GM19240 (cell line): Measurements from ENCODE around the gene TMIGD2.
"Not testable (repeated sequence)": the region's sequence is repeated elsewhere in the genome, so short reads cannot be mapped to it uniquely, and the experiment has no call there.

Source experiments
- DNase-seq: peaks from one replicate; pipeline ENCODE4 v3.0.0; 2011; ENCODE audit warnings: low spot score; ENCODE audit not compliant: insufficient read length

The TMIGD2 gene

DNA sequence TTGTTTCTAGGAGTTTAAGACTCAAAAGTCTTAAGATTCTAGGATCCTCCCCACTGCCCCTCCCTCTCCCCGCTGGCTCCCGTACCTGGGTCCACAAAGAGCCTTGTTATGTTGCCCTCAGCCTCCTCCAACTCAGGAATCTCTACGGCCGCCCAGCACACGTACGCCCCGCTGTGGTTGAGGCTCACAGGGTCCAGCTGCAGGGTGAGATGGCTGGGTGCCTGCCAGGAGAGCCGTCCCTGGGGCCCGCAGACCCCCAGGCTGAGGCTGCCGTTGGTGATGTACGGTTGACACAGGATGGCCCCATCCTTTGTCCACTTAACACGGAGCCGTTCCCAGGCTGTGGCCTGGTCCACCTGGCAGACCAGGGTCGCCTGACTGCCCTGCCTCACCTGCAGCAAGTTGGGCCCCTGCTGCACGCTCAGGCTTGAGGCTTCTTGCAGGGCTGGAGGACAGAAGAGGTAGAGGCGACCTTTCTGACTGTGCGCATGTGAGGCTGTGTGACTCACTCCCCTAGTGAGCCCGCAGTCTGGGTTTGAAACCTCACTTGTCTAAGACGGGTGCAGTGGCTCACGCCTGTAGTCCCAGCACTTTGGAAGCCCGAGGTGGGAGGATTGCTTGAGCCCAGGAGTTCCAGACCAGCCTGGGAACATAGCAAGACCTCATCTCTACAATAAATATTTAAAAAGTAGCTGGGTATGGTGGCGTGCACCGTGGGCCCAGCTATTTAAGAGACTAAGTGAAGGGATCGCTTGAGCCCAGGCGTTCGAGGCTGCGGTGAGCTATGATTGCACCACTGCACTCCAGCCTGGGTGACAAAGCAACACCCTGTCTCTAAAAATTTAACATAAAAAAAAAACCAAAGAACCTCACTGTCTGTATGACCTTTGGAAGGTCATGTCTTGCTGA, 4.0 kb downstream of the TMIGD2 start:
- no peak for DNase-seq

DNA sequence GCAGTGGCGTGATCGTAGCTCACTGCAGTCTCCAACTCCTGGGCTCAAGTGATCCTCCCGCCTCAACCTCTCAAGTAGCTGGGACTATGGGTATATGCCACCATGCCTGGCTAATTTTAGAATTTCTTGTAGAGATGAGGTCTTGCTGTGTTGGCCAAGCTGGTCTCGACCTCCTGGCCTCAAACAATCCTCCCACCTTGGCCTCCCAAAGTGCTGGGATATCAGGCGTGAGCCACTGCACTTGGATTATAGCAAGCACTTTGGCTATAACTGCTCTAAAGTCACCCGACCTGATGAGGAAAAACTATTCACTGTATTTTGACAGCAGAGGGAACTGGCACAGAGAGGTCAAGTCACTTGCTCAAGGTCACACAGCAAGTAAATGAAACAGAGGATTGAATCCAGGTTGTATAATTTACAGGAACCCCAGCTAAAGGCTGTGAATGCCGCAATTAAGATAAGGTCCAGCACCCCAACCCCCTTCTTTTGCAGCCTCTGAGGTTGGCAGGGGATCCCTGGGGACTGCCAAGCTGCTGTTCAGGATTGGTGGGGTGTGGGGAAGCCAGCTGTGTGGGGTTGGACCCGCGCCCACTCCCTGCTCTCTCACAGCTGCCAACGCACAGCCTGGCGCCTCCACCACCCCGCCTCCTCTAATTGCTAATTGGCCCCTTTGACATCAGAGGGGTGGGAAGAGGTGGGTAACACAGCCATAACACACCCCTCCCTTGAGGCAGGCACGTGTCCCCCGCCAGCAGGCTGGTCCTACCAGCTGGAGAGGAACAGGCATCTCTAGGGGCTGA, 6.0 kb downstream of the TMIGD2 start:
- DNase-seq, result no peak

DNA sequence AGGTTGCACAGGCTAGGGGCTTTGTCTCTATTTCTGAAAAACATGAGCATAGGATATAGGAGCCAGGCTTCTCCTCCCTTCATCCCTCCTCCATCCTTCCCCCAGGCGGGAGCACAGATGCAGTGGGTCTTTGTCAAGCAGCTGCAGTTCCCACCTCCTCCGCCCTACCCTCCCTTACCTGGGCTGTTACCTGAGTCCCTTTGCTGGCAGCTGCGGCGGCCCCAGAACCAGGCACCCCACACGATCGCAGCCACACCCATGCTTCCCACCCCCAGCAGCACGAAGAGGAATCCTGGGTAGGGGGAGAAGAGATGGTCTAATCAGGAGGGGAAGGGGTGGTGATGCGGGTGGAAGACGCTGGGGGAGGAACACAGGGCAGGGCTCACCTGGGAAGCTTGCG, 7.8 kb downstream of the TMIGD2 start:
- no peak for DNase-seq

DNA sequence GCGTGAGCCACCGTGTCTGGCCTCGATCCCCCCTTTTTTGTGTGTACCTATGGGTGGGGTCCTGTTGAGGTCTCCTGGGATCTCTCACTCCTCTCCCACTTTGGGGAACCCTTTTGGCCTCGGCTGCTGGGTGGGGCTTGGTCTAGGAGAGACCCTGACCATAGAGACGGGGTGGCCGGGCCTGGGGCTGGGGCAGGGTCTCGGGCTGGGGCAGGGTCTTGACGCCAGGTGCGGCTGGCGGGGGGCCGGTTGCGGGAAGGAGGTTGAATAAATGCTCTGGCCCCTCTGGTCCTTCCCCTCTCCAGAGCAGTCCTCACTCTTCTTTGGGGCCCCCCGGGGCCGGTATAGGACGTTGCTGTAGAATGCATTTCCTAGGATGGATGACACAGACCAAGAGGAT, 9.7 kb downstream of the TMIGD2 start:
- DNase-seq, result no peak

DNA sequence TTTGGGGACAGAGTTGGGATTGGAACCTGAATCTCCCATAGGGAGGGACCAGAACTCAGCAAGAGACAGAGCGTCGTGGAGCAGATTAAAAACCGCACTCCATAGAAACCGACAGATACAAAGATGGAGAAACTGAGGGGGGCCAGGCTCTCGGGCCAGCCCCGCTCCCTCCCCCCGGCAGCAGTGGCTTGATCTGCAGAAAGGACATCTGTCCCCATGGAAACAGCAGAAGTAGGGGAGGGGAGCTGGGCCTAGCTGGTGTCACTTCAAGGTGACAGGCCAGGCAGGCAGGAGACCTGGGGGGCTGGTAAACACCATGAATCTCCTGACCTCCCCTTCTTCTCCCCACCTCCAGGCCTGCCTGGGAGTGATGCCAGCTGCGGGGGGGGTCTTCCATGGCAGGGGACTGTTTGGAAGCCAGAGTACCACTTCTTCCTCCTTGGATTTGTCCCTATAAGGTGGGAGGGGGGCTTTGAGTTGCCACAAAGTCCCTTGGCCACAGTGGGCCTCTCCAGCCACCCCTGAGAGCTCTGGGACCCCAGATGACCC, 10.9 kb downstream of the TMIGD2 start:
- DNase-seq, result no peak

DNA sequence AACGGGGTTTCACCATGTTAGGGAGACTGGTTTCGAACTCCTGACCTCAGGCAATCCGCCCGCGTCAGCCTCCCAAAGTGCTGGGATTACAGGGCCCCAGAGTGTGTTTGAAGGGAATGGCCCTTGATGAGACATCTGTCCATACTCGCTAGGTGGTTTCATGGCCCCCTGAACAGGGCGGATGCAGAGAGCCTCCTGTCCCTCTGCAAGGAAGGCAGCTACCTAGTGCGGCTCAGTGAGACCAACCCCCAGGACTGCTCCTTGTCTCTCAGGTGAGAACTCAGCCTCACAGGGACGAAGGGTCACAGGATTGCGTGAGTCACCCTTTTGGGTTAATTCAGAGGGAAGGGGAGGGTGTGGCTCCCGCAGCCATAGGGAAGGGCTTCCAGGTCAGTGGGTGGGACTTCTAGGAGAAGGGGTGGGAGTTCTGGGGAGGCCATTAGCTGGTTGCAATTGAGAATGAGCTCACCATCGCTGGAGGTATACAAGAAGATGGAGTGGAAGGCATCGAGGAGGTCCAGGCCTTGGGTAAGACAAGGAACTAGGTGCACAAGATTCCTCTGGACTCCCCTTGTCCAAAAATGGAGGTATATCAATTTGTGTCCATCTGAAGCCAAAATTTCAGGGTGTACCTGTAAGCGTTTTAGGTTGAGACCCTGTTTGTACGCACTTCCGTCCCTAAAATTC, 14.0 kb downstream of the TMIGD2 start:
- DNase-seq, result no peak

DNA sequence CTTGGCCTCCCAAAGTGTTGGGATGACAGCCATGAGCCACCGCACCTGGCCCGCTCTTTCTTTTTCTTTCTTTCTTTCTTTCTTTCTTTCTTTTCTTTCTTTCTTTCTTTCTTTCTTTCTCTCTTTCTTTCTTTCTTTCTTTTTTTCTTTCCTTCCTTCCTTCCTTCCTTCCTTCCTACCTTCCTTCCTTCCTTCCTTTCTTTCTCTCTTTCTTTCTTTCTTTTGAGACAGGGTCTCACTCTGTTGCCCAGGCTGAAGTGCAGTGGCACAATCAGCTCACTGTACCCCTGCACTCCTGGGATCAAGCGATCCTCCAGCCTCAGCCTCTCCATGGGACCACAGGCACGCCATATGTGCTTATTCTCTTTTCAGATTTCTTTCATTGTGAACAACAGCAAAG, 16.0 kb downstream of the TMIGD2 start:
- DNase-seq, result not testable (repeated sequence)

DNA sequence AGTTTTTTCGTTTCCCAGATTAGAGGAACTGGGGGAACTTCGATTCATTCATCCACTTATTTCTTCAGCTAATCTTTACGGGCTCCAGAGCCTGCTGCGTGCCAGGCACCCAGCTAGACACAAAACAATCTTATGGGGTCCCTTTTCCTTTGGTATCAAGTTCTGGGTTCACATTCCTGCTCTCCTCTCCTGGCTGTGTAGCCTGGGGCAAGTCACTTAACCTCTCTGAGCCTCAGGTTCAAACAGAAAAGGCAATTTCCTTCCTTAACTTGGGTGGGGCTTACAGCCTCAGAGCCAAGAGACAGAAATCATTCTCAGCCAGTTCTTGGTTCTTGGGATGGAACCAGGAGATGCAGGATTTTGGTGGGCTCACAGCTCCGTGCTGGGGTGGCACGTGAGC, 17.2 kb downstream of the TMIGD2 start:
- DNase-seq, result no peak

DNA sequence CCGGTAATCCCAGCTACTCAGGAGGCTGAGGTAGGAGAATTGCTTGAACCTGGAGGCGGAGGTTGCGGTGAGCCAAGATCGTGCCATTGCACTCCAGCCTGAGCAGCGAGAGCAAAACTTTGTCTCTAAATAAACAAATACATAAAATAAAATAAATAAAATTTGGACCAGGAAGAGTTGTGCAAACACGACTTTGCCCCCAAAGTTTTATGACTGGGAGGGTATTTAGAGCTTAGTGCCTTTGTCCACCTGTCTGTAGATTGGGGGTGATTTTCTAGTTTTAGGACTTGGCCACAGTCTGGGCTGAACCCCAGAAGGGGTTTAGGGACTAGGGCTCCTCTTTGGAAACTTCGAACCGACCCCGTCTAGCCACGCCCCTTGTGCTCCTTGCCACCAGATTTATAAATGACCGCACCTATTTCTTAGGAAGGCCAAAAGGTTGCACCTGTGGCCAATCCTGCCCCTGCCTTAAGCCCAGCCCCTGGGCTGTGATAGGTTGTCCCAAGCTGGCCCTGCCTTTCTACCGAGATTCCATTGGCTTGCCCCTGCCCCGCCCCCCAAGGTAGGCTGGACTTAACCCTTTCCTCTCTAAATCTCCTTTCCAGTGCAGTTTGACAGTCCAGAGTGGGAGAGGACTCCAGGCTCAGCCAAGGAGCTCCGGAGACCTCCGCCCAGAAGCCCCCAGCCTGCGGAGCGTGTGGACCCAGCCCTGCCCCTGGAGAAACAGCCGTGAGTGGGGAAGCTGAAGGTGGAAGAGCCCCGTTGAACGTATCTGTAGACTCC, 17.8 kb downstream of the TMIGD2 start:
- DNase-seq, result no peak

DNA sequence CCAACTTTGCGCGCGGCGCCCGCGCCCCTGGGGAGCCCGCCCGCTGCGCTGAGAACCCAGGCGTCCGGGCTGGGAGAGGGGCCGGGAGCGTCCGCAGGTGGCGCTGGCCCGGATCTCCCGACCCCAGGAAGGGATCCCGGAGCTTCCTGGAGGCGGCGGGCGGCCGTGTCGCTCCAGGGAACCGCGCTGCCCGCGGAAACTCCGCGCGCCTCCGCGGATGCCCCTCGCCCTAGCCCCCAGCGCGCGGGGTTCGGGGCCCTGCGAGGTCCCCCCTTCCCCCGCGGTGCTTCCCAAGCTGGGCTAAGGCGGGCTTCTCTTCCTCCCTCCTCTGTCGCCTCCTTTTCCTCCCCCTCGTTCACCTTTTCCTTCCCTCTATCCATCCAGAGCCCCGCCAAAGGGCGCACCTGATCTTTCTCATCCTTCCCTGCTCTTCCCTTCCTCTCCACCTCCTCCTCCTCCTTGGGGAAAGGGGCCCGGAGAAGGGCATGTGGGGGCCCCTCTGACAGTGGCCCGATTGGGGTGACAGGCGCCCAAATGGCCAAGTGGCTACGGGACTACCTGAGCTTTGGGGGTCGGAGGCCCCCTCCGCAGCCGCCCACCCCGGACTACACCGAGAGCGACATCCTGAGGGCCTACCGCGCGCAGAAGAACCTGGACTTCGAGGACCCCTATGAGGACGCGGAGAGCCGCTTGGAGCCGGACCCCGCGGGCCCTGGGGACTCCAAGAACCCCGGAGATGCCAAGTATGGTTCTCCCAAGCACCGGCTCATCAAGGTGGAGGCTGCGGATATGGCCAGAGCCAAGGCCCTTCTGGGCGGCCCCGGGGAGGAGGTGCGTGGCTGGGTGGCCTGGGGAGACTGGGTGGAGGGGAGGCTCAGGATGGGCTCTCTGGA, 22.4 kb downstream of the TMIGD2 start:
- no peak for DNase-seq

DNA sequence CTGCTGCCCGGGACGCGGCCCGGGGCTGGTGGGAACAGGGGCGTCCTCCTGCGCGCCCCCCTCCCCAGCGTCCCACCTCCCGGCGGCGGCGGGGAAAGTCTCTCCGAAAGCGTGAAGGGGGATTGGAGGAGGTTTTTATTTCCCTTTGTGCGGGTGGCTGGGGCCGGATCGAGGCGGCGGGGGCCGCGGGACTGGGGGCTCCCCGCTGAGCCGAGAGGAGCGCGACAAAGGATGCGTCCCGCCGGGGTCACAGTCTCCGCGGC, 23.0 kb downstream of the TMIGD2 start:
- no peak for DNase-seq

DNA sequence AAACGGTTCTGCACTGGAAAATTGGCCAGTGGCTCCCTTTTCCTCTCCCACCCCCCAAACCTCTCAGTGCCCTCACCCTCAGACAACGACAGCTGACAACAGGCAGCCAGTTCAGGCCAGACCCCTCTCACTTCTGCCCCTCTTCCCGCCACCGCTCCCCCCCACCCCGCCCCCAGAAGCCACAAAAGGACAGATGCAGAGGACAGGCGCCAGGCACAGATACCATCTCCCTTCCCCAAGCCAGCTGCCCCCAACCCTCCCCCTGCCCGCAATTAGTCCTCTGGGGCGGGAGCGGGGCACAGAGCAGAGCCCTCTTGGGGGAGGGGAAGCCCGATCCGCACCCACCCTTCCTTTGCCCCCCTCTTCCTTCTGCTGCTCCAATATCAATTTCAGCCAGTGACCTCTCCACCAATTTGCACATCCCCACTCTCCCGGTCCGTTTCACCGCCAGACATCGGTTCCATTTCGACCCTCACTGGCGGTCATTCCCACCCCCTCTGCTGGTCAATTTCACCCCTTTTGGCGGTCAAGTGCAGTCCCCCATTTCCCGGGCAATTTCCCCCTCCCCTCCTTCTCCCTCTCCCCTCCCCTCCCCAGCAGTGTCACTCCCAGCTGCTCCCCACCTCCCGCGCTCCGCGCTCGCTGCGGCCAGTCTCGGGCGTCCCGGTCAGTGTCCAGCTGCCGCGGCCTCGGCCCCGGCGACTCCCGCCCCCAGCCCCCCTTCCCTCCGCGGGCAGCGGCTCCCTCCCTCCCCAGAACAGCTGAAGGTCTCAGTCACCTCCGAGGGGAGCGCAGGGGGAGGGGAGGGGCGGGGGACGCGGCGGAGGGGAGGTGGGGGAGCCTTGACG, 23.5 kb downstream of the TMIGD2 start, which contains the start of gene SHD:
Gene SHD, plus strand, starts transcription at position 848 of the 848 bp plus-strand sequence. CDS start 798 bp downstream, outside the sequence.
- no peak for DNase-seq

DNA sequence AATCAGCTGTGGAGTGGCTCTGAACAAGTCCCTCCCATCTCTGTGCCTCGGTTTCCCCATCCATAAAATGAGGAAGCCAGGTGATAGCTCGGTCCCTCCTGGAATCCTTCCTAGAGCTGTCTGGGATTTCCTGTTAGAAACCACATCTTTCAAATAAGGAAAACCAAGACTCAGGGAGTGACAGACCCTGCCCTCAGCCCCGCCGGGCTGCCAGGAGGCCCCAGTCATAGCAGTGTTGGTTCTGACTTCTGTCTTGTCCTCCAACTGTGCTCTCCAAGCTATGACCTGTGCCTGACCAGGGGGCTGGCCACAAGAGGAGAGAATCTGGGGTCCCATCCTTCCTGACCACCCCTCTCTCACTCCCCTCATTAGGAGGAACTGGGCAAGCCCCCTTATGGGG, 24.2 kb downstream of the TMIGD2 start:
- no peak for DNase-seq

DNA sequence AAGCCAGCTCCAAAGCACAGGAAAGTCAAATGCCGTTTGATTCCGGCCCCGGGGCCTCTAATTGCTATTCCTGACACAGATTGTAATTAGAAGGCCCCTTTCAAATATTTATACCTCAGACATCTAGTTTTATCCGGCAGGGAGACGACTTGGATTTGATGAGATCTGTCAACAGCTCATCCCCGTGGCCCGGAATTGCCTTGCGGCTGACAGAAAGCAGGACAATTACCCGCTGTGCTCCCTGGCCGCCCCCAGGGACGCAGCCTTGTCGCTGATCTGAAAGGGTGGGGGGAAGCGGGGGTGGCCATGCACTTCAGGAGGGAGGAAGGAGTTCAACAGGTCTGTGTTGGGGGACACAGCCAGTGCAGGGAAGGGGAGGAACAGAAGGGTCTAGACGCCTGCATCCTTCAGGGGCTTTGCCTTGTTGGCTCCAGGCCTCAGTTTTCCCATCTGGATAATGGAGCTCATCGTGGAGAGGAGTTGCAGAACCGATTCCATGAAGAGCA, 24.9 kb downstream of the TMIGD2 start:
- no peak for DNase-seq

DNA sequence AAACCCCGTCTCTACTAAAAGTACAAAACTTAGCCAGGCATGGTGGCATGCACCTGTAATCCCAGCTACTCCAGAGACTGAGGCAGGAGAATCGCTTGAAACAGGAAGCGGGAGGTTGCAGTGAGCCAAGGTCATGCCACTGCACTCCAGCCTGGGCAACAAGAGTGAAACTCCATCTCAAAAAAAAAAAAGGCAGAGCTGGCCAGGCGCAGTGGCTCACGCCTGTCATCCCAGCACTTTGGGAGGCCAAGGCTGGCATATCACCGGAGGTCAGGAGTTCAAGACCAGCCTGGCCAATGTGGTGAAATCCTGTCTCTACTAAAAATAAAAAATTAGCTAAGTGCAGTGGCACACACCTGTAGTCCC, 27.9 kb downstream of the TMIGD2 start:
- DNase-seq, result not testable (repeated sequence)

DNA sequence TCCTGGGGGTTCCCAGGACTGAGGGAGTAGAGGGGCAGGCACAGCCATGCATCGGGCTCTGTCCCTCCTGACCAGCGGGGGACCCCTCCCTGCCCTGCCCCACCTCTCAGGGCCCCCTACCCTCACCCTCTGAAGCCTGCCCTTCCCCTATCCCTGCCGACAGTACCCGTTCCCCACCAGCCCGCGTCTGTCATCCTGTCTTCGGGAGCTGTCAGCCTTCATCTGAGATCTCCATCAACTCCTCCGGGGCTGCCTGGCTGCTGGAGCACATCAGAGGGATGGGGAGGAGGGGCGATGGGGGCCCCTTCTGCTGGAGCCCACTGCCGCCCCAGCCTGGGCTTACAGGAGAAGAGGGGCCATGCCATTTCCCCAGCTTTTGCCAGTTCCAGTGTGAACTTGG, 29.3 kb downstream of the TMIGD2 start:
- DNase-seq, result no peak

DNA sequence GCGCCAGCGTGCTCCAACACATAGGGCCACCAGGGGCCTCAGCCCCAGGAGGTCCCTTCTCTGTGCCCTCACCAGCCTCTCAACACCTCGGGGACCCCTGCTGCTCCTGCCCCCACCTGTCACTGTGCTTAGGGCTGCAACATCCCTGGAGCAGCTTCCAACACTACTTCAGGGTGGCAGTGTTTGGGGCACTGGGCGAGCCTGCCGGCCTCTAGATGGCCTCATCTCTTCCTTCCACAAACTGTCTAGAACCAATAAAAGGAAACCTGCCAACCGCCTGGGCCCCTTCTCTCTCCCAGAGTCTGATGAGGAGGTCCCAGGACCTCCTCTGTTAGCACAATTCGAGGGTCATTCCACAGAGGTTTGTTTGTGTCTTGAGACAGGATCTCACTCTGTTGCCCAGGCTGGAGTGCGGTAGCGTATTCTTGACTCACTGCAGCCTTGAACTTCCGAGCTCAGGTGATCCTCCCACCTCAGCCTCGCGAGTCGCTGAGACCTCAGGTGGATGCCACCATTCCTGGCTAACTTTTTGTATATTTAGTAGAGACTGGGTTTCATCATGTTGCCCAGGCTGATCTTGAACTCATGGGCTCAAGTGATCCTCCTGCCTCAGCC, 33.3 kb downstream of the TMIGD2 start:
- DNase-seq, result no peak
